Endometrium (tissue), 2 donors: ENCODE results near the gene KCNIP4.
A peak's percentile ranks its signal among the peaks of the same experiment; 100 is the strongest.

Experiments
- FAIRE-seq: peaks from 2 replicates; lab custom pipeline; 2012; peaks lifted over from hg19 to GRCh38; lab: Jason Lieb, UNC
- donor health status: control.
- donor health status: control.

The KCNIP4 gene

DNA sequence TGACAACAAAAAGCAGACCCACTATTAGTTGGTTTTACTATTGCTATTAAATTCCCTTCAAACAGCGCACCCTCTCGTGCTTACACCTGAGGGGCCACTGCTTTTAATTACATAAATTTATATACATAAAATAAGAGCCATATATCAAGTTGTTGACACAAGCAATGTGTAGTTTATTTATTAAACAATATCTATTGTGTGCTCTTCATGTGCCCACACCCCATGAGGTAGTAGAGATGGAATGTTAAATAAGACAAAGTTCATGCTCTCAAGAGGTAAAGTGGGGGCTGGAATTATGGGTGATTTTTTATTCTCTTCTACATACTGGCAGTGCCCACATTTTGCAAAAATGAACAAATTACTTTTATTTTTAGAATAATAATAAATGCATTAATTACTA, 47.3 kb downstream of the KCNIP4 start:
- no peak for FAIRE-seq

DNA sequence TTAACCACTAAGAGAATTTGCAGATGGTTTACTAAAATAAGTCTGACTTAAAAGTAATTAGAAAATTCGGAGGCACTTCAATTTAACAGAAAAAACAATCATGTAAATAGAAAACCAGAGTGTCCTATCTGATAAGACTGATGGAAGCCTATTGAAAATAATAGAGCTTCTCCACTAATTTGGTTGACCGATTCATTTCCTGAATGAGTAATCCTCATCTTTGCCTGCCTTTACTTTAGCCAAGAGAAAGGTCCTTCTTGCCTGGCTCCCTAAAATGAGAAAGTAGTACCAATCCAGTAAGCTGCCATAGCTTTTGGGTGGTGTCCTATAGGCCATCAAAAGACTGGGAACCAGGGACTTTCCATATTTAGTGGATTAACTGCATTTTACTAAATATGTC, 48.4 kb downstream of the KCNIP4 start:
- no peak for FAIRE-seq

DNA sequence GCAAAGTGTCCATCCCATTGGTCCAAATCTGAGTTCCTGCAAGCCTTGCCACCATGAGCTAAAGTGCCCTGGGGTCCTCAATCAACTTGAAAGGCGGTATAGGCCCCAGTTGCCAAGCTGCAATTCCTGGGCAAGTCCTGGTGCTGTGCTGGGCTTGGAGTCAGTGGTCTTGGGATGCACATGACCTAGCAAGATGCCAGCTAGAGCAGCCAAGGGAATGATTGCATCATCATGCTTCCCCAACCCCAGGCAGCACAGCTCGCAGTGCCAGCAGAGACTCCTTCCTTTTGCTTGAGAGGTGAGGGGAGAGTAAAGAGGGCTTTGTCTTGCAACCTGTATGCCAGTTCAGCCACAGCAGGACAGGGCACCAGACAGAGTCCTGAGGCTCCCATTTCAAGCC, 50.5 kb downstream of the KCNIP4 start:
- no peak for FAIRE-seq

DNA sequence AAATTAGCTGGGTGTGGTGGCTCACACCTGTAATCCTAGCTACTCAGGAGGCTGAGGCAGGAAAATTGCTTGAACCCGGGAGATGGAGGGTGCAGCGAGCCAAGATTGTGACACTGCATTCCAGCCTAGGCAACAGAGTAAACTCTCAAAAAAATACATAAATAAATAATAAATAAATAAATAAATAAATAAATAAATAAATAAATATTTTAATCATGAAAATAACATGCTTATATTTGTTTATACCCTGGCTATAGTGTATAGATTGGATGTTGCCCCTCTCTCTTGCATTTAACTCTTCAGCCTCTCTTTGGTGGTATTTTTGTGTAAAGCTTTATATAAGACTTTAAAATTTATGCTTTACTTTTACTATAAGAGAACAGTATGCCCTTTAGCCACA, 51.8 kb downstream of the KCNIP4 start:
- no peak for FAIRE-seq

DNA sequence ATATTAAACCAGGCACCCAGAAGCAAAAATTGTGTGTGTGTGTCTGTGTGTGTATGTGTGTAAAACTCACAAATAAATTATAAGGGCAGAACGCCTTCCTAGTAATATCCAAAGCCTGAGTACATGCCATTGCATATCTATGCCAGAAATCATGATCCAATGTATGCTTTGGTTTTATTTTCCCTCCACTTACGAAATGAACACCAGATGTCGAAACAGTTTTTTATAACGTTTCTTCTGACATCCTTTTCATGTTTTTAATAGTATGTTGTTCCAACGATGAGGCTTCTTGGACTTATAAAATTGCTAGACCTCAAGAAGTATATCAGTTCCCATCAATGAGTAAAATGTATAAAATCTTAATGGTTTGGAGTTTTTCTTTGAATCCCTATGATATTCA, 55.4 kb downstream of the KCNIP4 start:
- FAIRE-seq: peak; percentile 82

DNA sequence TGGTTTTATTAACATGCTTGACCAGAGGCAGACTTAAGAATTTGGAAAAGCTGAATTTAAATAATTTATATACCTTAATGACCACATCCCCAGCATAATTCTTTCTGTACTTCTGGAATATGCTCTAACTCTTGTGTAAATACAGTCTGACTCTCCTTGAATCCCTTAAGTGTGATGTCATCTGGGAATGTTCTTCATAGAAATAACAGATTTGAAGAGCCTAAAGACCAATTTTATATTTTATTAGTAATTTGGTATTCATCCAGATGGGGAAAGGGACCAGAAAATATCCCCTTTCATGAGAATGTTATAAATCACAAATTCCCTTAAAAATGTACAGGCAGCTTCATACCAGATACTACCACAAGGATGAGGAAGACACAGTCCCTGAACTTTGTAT, 58.3 kb downstream of the KCNIP4 start:
- no peak for FAIRE-seq

DNA sequence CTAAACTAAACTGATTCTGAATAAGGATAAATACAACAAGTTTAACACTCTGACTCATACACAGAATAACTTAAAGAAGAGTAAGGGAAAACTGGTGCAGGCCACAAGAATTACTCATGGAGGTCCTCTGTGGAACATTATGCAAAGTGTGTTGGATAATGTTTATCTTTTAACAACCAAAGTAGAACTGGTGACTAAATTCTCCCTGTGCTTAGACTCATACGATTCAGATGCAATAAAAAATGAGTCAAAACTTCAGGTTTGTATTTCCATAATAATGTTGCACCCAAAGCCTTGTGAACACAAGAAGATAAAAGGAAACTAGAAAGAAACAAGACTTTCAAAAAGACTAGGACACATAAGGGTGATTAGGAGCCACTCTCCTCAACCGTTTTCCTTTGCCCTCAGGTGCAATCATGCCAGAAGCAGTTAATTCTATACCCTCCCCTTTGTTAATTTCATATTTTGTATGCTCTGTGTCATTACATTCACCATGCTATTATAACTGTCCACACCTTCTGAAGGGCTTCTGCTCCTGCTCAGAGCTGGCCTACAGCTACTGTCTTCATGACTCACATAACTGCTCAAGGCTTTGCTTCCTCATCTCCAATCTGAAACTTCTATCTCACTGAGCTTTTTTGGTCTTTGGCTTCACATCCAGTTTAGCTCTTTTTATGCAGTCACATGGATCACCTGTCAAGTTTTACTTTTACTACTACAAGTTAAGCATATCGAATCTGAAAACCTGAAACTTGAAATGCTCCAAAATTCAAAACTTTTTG, 60.2 kb downstream of the KCNIP4 start:
- FAIRE-seq: no peak

DNA sequence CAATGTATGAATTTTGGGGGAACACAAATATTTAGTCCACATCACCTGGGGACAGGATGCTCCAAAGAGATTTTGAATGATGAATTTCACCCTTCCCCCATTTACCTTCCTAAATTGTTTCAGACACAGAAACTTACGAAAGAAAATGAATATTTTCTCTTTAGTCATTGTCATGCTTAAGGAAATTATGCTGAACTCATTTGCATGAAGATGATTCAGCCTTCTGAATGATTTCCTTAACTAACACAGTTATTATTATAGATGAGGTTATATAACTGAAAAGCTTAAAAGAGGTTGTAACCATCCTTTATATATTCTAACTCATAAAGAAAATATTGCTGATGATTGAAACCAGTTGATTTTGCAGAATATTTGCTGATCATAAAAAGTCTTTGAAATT, 61.1 kb downstream of the KCNIP4 start:
- no peak for FAIRE-seq

DNA sequence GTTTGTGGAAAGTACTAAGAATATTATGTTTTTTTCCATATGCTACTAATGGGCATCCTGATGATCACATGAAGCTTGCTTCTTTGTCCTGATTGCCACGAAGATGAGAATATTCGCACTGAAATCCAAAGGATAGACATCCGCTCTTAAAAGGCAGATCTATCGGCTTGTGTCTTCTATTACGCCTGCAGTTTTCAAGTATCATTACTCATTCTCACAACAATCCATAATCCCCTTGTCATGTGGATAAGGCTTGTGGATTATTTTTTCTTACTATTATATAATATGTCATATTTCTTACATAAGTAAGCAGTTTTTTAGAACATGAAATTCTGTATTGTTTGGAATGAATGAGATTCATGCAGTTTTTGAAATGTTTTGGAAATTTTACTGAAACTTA, 62.8 kb downstream of the KCNIP4 start:
- no peak for FAIRE-seq

DNA sequence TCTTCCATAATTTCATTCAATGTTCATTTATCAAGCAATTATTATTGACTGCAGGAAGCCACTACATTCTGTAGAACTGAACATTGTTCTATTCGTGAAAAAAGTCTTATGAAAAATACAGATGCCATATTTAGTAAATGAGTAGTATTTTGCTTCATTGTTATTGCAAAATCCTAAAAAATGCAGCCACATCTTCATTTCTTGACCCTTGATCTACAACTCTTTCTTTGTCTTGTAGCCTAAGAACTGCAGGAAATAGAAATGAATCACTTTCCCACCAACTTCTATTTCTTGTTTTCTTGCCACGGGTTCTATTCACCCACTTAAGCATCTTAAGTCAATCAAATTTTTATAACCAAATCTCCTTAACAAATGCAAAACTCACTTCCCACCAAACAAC, 63.3 kb downstream of the KCNIP4 start:
- no peak for FAIRE-seq

DNA sequence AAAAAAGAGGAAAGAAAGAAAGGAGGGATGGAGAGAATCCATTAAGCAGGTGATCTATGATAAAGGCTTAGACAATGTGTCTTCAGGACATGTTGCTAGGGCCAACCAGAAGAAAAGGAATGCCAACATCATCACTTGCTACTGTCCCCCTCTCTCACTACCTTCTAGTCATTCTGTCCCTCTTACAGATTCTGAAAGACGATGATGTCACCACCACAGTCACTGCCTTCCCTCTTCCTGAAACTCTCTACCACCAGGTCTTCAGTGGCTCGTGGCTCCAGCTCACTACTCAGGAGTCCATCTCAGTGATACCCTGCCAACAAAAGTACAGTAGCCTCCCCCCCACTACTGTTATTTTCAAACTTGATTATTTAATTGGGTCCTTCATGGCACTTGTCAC, 64.0 kb downstream of the KCNIP4 start:
- no peak for FAIRE-seq

DNA sequence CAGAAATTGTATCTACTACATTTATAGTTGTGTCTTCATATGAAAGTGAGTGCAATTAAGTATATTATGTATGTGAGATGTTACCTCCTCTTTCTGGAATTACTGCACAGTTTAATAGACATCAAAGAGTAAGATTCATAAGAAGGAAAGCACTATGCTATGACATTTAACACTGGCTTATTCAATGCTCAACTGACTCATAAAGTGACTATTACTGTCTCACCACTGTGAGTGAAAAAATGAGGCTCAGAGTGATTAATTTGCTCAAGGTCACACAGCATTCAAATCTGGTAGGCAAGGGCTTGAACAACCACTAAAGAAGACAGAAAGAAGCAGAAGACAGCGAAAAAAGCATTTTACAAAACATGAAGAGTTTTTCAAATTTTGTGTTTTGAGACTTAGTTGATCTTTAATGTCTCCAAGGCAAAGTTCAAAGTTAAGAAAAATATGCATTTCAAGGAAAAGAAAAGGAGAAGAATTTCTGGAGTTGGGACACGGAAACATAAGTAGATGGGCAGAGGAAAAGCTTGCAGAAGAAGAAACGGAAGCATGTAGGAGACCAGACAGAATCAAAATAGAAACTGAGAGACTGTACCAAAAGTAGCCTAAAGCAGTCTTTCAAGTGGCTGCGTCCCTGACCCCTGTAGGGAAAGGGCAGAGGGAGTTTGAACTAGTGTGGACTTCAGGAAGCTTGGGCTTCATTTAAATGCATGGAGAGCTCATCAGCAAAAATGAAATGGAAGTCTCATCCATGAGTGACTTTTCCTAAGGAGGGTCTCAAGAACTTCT, 66.3 kb downstream of the KCNIP4 start:
- no peak for FAIRE-seq

DNA sequence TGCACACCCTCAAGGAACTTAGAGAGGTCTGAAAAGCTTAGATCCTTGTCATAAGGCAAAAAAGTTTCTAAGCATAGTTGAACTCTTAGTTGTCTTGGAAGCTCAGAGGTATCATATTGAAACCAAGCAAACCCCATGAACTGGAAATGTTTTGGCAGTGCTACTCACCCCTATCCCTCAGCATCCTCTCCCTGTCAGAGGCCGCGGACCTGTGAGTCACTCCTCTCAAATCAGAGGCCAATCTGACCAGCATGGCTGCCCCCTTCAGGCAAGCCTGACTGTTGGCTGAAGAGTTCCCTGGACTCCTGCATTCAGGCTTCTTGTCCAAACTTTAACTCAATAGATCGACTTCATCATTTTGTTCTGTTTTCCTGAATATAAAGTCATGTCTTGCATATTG, 69.4 kb downstream of the KCNIP4 start:
- no peak for FAIRE-seq

DNA sequence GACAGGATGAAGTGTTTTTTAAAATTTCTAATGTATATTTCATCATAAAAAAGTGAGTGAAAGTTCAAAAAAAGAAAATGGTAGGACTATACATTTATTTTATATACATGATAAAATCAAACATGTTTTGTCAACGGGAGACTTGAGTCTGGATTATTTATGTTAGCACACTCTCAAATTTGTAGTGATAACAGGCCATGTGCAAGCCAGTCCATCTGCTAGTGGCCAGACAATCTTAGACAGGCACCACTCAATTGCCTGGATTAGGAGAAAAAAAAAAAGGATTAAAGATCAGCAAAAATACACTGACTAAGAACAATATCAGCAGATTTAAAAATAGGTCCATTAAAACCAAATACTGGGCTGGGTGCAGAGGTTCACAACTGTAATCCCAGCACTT, 71.9 kb downstream of the KCNIP4 start:
- FAIRE-seq: no peak

DNA sequence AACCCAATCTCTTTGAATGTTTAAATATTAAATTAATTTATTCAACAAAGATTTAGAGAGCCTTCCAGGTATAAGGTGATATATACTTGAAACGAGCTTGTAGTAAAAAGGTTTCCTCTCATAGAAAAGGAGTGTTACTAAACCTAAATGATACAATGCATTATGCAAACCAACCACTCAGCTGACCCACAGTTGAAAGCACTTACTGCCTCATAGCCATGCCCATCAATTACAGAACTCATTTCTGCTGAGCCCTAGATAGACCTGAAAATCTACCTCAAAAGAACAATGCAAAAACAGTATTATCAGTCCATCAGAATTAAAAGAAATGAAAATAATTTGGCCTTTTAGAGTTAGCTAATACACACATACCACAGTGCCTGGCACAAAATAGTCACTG, 75.4 kb downstream of the KCNIP4 start:
- FAIRE-seq: no peak

DNA sequence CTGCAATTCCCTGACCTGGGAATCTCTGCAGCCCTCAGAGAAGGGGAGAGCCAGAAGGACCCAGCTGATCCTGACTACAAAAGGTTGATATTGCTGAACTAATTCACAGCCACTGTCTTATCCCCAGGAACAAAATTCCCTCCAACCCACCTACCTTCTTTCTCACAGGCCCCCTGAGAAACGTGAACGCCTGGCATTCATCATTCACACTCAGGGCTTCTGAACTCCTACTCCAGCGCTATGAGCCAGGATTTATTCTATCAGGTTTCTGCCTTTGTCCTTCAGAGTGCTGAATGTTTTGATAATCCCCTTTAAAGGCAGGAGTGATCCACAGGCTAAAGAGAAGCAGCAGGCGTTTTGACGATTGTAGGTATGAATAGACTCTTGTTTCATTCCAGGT, 76.5 kb downstream of the KCNIP4 start:
- FAIRE-seq: no peak

DNA sequence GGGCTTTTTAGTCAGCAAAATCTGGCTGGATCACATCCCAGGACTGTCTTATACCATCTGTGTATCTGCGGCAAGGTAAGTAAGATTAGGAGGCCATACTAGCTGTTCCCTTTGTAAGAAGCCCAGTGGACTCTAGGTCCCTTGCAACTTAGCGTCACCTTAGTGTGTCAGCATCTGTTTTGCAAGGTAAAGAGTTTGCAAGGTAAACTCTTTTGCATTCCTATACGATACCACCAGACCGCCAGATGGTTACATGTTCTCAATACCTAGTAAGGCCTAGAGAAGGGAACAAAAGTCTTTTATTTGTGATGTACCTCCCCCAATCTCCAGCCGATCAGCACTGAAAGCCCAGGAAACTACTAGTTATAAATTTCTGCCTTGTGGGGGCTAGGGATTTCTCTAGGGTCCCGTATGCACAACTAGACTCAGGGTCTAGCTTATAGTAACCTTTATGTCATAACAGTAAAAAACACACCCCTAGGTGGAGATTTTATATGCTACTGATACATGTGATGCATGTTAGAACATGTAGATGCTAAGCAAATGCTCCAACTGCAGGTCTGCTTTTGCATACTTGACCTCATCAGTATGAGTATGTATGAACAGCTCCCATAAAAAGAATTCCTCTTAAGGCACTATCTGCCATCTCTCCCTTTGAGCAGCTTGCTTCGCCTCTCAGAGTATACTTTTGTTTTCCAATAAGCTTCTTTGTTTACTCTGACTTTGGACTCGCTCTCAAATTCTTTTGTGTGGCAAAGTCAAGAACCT, 78.4 kb downstream of the KCNIP4 start:
- no peak for FAIRE-seq

DNA sequence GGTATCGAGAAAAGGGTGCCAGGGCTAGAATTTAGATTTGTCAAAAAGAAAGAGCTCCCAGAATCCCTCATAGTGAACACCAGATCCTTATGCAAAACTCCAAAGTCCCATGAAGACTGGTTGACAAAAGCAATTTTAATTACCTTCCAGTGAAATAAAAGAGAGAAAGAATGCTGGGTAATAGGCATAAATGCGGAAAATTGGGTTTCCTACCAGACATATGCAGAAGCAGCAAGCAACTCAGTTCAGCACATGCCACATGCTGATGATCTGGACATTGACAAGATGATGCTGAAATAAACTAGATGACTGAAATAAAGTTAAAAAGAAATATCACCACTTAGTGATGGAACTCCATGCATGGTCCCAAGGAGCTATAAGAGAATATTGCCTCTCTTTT, 83.9 kb downstream of the KCNIP4 start:
- no peak for FAIRE-seq

DNA sequence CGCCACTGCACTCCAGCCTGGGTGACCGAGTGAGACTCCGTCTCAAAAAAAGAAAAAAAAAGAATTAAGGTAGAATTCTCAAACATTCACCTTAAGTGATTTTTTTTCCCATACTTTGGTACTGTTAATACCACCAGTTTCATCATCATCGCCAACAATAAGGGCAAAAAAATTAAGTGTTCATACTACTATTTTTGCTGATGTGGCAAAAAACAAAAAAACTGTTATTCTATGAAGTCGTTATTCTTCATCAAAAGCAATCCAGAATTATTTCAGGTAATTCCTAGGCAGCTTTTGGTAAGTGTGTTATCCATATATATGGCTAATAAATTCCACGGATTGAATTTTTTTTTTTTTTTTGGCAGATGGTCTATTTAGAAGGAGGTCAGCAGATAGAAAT, 85.7 kb downstream of the KCNIP4 start:
- no peak for FAIRE-seq

DNA sequence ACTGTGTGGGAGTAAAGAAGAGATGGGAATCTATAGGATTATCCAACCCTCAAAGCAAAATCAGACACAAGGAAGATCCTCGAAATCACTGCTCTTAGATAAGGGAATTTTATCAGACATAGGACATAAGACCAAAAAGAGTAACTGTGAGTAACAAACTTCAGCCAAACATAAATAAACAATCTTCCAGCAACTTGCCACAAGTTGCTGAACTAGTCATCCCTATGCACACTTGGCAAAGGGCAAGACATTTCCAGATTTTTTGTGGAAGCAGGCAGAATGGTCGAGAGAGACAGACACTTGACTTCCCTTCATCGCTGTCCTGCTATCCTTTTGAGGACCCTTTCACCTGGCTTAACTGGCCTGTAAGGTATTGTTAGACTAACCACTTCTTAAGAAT, 89.6 kb downstream of the KCNIP4 start:
- no peak for FAIRE-seq

DNA sequence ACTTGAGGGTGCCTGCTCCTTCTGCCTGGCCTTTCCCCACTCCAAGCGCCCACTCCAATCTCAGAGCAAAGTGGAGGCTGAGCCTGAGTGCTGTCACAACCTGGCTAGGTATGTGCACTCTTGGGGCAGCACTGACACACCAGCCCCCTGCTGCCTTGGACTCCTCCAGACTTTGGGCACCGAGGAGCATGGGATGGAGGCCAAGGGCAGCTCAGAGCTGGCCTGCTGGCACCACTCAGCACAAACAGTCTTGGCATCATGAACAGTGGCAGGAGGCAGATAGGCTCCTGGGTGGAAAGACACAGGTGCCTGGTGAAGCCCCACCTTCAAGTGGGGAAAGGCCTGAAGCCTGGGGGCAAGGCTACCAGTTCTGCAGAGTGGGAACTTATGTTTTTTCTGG, 91.8 kb downstream of the KCNIP4 start:
- no peak for FAIRE-seq

DNA sequence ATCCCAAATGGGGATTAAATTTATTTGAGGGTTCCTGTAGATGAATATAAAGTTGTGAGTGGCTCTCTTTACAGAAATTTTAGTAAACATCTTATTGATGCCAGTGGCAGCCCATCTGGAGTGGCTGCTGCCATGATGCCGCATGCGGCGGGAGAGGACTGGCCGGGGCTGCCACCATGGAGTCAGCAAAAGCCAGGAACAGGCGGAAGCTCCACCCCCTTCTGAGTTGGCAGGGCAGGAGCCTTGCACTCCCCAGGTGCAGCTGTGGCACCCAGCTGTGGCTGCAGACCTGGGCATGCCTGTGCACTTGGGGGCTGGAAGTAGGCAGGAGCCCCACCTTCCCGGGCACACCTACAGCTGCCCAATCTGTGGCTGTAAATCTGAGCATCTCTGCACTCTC, 92.3 kb downstream of the KCNIP4 start:
- no peak for FAIRE-seq

DNA sequence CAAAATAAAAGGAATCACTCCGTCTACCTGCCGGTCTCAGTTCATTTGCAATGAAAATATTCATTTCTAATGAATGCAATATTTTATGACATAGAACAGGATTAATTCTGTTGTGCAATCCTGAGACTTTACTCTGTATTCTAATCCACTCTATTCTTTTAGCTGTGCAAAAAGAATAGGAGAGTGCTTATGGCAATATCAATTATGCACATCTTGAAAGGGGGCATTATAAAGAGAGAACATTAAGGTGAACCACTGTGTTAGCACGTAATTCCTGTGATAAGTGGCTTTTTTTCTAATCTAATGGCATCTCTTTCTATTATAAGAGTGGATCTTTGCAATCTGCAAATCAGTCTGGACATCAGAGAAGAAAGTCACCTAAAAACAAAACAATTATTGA, 99.5 kb downstream of the KCNIP4 start:
- FAIRE-seq: no peak
